GM21576 (cell line): Measurements from ENCODE around the gene SETX.
"Not testable (repeated sequence)": the region's sequence is repeated elsewhere in the genome, so short reads cannot be mapped to it uniquely, and the experiment has no call there.

Experiments used
- ATAC-seq: cut with Tn5 transposase; IDR thresholded peaks from one replicate; pipeline ENCODE4 v1.9.1; 2021; ENCODE audit warnings: mild to moderate bottlenecking, moderate library complexity; ENCODE audit not compliant: unreplicated experiment

The SETX gene

GRCh38 chr9:132287256-132287760 lies 67.5 kb downstream of the SETX start:
- ATAC-seq: no peak

DNA sequence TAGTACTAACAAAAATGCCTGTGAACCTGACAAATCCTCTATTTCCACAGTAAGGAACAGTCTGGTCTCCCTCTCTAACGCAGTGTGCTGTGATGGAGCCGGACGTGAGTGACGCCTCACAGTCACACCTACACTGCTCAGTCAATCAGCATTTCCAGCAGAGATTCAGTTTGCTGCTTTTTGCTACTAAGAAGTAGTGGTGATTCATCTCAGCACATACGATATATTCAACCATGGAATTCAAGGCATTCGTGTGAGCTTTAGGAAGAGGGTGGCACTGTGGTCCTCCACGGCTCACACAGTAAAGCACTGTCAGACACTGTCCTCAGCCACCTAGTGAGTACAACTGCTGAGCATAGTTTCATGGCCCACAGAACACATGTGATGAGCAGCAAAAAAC lies 70.9 kb downstream of the SETX start:
- no peak for ATAC-seq

DNA sequence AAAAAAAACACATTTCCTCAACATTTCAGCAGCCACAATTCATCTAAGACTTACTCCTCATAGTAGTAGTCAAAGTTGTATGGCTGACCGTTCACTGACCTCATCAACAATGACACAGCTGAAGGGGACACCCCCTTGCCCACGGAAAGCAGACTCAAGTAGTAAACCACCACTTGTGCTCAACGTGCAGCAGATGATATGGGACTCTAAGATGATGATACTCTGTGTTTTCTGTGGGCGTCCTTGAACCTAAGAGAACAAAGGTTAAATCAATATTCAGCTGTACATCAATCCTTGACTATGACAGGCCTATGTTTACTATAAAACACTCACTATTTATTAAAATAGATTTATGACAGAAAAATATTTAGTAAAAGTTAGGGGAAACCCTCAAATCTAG lies 71.6 kb downstream of the SETX start:
- ATAC-seq: no peak

DNA sequence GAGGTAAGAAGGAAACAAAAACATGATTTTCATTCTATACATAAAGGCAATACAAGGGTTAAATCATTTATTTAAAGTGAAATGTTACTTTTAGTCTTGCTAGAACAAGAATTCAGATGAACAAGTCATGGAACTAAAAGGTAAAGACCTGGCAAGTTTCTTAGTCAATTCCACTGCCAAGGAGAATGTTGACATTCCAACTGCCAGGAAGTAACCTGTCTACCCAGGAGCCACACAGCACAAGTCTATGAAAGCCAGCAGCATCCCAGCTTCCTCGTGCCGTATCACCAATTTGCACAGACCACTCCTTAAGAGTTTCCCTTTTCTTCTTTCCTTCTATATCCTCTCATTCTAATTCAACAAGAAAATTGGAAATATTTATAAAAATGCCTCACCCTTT lies 79.9 kb downstream of the SETX start:
- ATAC-seq: no peak

DNA sequence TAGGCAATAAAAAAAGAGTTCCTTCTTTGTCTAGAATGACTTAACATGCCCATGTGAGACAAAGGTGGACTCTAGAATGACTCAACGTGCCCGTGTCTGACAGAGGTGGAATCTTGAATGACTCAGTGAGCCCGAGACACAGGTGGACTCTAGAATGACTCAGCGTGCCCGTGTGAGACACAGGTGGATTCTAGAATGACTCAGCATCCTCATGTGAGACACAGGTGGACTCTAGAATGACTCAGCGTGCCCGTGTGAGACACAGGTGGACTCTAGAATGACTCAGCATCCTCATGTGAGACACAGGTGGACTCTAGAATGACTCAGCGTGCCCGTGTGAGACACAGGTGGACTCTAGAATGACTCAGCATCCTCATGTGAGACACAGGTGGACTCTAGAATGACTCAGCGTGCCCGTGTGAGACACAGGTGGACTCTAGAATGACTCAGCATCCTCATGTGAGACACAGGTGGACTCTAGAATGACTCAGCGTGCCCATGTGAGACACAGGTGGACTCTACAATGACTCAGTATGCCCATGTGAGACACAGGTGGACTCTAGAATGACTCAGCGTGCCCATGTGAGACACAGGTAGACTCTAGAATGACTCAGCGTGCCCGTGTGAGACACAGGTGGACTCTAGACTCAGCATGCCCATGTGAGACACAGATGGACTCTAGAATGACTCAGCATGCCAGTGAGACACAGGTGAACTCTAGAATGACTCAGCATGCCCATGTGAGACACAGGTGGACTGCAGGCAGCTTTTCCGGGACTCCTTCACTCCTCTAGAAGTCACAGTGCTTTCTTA lies 84.9 kb downstream of the SETX start:
- not testable (repeated sequence) for ATAC-seq

GRCh38 chr9:132268725-132269352 lies 85.9 kb downstream of the SETX start:
- ATAC-seq: no peak

GRCh38 chr9:132267660-132268059 lies 87.1 kb downstream of the SETX start:
- ATAC-seq: no peak

DNA sequence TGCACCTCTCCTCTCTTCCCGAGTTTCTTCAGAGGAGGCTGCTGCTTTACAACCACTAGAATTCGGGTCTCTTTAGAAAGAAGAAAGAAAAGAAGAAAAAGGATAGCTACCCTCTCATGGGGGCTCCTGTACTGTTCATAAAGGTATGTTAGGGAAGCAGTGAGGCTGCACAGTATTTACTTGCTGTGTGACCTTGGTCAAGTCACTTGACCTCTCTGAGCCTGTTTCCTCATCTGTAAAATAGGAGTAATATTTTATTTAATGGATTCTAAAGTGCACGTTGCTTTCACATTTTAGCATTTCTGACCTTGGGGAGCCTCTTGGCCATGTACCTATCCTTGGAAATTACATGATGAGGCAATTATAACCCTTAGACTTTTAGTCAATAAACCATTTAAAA lies 88.8 kb downstream of the SETX start:
- ATAC-seq: no peak

GRCh38 chr9:132260846-132261245 lies 93.9 kb downstream of the SETX start:
- ATAC-seq: no peak

- ATAC-seq: no peak
Measured at GRCh38 chr9:132250324-132251262, 104.2 kb downstream of the SETX start.

DNA sequence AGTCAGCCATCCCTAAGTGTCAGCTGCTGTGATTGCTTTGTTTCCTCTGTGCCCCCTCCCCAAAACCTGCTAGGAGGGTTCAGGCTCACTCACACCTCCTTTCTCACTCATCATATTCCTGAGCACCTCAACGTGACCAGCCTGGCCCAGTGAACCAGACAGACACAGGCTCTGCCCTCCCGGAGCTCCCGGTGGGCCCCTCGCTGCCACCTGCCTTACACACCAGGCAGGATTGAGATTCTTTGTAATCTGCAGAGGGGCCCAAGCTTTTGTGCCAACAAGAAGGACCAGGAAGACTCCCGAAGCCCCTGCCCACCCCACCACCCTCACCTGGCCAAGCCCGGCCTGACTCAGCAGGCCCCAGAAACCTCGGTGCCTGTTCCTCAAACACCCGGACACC lies 105.1 kb downstream of the SETX start:
- ATAC-seq: no peak

GRCh38 chr9:132249123-132249522 lies 105.7 kb downstream of the SETX start:
- ATAC-seq: no peak

DNA sequence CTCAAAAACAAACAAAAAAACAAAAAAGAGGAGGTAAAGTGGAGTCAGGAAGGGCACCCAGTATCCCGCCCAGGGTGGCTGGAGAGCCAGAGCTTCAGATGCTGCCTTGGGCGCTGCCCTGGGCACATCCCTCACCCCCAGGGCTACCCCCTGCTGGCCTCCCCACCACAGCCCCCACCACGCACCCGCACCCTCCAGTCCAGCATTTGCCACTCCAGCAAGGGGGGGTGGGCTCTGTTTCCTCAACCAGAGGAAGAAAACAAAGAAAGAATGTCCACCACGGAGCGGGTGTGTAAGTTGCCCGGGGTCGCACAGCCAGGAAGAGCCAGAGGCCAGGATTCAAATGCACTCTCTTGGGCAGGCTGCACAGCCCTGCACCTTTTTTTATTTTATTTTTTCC lies 106.8 kb downstream of the SETX start:
- no peak for ATAC-seq

DNA sequence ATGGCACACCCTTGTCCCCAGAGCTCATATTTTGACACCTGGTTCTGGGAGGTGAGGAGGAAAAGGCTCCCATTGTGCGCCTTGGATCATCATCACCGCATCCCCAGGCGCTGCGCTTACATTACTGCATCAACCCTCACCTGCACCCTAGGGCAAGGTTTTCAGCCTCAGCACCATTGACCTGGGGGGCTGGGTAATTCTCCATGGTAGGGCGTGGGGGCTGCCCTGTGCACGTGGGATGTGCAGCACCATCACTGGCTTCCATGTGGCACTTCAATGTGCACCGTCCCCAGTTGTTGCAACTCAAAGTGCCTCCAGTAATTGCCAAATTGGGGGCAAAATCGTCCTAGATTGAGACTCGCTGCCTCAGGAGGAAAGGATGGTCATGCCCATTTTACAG lies 109.3 kb downstream of the SETX start:
- ATAC-seq: no peak

- no peak for ATAC-seq
Measured at GRCh38 chr9:132244582-132245455, 110.0 kb downstream of the SETX start.

DNA sequence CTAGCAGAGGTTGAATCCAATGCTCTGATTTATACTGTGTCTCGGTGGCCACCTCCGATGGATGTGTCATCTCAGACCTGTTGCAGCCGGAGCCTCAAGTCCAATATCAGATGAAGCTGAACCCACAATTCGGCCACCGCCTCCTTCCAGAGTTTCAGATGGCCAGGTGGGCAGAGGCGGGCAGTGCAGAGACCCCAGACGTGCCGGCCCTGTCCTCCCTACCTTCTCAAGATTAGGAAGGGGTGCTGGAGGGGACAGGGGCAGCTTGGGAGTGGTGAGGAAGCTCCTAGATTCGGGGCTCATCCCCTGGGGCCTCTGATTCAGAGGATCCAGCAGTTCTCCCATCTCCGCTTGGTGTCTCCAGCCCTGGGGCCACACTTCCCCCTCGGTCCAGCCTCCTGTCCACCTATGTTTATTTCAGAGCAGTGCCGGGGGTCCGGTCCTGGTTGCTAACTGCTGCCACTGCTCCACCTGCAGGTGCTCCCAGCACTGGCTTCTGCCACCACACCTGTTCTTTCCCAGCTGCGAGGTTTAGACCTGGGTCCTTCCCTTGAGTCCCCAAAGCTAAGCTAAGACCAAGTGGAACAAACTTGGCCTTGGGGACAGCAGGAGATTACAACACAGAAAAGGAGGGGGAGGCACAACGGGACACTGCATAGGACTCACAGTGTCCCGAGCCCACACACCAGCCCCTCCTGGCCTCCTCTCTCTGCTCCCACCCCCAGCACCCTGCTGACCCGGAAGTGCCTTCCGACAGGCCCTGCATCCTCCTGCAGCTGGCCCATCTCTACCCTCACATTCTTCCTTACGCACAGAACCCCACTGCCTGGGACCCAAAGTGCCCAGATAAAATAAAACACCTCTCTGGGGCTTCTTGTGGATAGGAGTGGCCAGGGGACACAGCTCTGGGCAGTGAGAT lies 111.4 kb downstream of the SETX start:
- no peak for ATAC-seq

DNA sequence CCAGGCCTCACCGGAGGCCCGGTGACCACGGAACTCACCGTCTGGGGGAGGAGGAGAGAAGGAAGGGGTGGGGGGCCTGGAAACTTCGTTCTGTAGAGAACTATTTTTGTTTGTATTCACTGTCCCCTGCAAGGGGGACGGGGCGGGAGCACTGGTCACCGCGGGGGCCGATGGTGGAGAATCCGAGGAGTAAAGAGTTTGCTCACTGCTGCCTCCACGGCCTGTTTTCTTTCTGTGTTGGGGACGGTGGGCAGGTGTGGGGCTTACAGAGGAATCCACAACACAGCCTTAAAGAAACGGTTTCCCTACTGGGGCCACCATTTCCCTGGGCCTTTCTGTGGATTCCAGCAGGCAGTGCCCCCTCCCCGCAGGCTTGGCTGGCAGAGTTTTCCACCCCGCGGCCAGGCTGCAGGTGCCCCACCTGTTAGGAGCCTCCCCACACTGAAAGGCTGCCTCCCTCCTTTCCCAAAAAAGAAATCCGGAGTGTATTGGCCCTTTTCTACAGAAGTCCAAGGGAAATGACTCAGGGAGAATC lies 112.1 kb downstream of the SETX start:
- ATAC-seq: no peak

DNA sequence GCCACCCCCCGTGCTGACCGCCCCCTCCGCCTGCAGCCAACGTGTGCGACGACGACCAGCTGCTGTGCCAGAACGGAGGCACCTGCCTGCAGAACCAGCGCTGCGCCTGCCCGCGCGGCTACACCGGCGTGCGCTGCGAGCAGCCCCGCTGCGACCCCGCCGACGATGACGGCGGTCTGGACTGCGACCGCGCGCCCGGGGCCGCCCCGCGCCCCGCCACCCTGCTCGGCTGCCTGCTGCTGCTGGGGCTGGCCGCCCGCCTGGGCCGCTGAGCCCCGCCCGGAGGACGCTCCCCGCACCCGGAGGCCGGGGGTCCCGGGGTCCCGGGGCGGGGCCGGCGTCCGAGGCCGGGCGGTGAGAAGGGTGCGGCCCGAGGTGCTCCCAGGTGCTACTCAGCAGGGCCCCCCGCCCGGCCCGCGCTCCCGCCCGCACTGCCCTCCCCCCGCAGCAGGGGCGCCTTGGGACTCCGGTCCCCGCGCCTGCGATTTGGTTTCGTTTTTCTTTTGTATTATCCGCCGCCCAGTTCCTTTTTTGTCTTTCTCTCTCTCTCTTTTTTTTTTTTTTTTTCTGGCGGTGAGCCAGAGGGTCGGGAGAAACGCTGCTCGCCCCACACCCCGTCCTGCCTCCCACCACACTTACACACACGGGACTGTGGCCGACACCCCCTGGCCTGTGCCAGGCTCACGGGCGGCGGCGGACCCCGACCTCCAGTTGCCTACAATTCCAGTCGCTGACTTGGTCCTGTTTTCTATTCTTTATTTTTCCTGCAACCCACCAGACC lies 112.8 kb downstream of the SETX start:
- ATAC-seq: no peak
